Activated T-cell treated with anti-CD3 and anti-CD28 coated beads, Interleukin-2, amount 50 U/mL, for 24 hours (primary cell): ENCODE results near the gene NAALADL2.
"Not testable (repeated sequence)": the region's sequence is repeated elsewhere in the genome, so short reads cannot be mapped to it uniquely, and the experiment has no call there.

Experiments used
- DNase-seq: peaks from one replicate; pipeline ENCODE4 v3.0.0-alpha.2; 2020
- H3K27ac Mint-ChIP-seq: 2 replicates; pipeline ENCODE4 v1.8.0; 2020; ENCODE audit warnings: mild to moderate bottlenecking, mixed read lengths
- H3K27me3 Mint-ChIP-seq: 2 replicates; pipeline ENCODE4 v1.8.0; 2020; ENCODE audit warnings: mixed read lengths
- H3K36me3 Mint-ChIP-seq: 2 replicates; pipeline ENCODE4 v1.8.0; 2020; ENCODE audit warnings: low read depth, mixed read lengths
- H3K4me1 Mint-ChIP-seq: 2 replicates; pipeline ENCODE4 v1.8.0; 2020; ENCODE audit warnings: low read depth, mixed read lengths
- H3K4me3 Mint-ChIP-seq: 2 replicates; pipeline ENCODE4 v1.8.0; 2020; ENCODE audit warnings: mild to moderate bottlenecking, moderate library complexity, mixed read lengths
- H3K9me3 Mint-ChIP-seq: 2 replicates; pipeline ENCODE4 v1.8.0; 2020; ENCODE audit warnings: mixed read lengths

NAALADL2 gene

GRCh38 chr3:175411405-175411804 is 552.3 kb downstream of the NAALADL2 start:
- Mint-ChIP-seq H3K4me1 (no peaks in the 10 kb centered on the region), H3K27me3 (no peaks in the 10 kb centered on the region), H3K36me3 (no peaks in the 10 kb centered on the region), H3K27ac (no peak overlapping the region), H3K4me3 (no peak overlapping the region), H3K9me3 (no peaks in the 10 kb centered on the region)
- DNase-seq, result no peak

GRCh38 chr3:175411946-175412345 is 552.8 kb downstream of the NAALADL2 start:
- no peak overlapping the region for H3K27ac Mint-ChIP-seq
- no peaks in the 10 kb centered on the region for H3K27me3 Mint-ChIP-seq
- no peaks in the 10 kb centered on the region for H3K9me3 Mint-ChIP-seq
- DNase-seq, result no peak
- H3K4me3 Mint-ChIP-seq, result no peak overlapping the region
- no peaks in the 10 kb centered on the region for H3K36me3 Mint-ChIP-seq
- no peaks in the 10 kb centered on the region for H3K4me1 Mint-ChIP-seq

DNA sequence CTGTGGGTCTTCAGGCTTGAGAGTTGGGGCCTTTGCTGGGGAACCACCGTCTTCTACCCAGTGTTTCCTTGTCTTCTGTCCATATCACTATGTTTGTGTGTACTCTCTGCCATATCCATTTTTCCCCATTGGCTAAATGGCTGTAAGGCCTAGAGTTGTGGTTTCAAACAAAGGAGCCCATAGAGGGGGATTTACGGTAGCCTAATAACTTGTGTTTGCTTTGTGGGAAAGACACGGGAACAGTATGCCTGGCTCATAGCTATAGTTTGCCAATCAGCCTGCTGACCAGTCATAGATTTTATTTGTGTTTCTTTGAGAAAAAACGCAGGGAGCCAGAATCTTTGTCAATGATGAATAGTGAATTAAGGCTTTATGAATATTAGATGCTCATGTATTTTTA is 554.8 kb downstream of the NAALADL2 start:
- no peak overlapping the region for H3K4me3 Mint-ChIP-seq
- H3K9me3 Mint-ChIP-seq, result no peaks in the 10 kb centered on the region
- H3K4me1 Mint-ChIP-seq, result no peaks in the 10 kb centered on the region
- no peak overlapping the region for H3K27ac Mint-ChIP-seq
- no peaks in the 10 kb centered on the region for H3K27me3 Mint-ChIP-seq
- H3K36me3 Mint-ChIP-seq, result no peaks in the 10 kb centered on the region
- DNase-seq, result no peak

- no peaks in the 10 kb centered on the region for H3K9me3 Mint-ChIP-seq
- no peaks in the 10 kb centered on the region for H3K27me3 Mint-ChIP-seq
- H3K27ac Mint-ChIP-seq, result no peak overlapping the region
- H3K4me3 Mint-ChIP-seq, result no peak overlapping the region
- DNase-seq, result no peak
- no peaks in the 10 kb centered on the region for H3K4me1 Mint-ChIP-seq
- H3K36me3 Mint-ChIP-seq, result no peaks in the 10 kb centered on the region
These were observed 557.5 kb downstream of the NAALADL2 start for GRCh38 chr3:175416600-175416999.

GRCh38 chr3:175417426-175417825 is 558.3 kb downstream of the NAALADL2 start:
- no peaks in the 10 kb centered on the region for H3K9me3 Mint-ChIP-seq
- H3K4me3 Mint-ChIP-seq, result no peak overlapping the region
- no peak overlapping the region for H3K27ac Mint-ChIP-seq
- H3K4me1 Mint-ChIP-seq, result no peaks in the 10 kb centered on the region
- no peaks in the 10 kb centered on the region for H3K27me3 Mint-ChIP-seq
- H3K36me3 Mint-ChIP-seq, result no peaks in the 10 kb centered on the region
- no peak for DNase-seq

DNA sequence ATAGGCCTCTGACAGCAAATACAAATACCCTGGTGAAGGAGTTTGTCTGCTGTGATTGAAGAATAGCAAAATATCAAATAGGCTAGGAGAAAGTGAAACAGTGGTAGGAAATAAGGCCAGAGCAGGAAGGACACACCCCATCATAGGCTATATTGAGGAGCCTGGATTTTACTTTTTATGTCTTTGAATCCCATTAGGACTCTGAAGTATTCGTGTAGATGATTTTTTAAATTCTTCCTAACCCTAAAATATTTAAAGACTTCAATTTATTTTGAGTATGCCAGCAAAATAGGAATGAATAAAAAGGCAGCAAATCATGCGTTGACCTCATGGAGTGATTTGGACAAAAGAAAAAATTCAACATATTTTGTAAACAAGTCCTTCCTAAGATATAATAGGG is 562.8 kb downstream of the NAALADL2 start:
- Mint-ChIP-seq H3K9me3 (no peaks in the 10 kb centered on the region), H3K4me3 (no peak overlapping the region), H3K27ac (no peak overlapping the region), H3K27me3 (no peaks in the 10 kb centered on the region), H3K36me3 (no peaks in the 10 kb centered on the region), H3K4me1 (no peaks in the 10 kb centered on the region)
- no peak for DNase-seq

DNA sequence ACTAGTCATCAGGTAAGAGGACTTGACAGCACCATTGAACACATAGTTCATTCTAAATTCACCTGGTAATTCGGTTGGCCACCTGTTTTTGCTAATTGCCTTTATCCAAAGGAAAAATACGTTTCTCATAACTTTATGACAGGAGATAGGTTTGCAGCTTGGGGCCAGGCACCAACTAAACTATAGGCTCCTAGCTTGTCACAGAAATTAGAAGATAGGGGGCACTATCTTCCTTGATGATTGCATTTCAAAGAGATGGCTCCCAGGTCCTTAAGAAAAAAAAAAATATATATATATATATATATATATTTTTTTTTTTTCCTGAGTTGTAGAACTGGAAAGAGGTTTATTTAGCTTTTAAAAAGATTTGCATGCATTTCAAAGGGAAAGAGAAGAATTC is 563.6 kb downstream of the NAALADL2 start:
- no peak for DNase-seq
- Mint-ChIP-seq H3K27me3 (no peaks in the 10 kb centered on the region), H3K9me3 (no peaks in the 10 kb centered on the region), H3K4me3 (no peak overlapping the region), H3K36me3 (no peaks in the 10 kb centered on the region), H3K27ac (no peak overlapping the region), H3K4me1 (no peaks in the 10 kb centered on the region)

DNA sequence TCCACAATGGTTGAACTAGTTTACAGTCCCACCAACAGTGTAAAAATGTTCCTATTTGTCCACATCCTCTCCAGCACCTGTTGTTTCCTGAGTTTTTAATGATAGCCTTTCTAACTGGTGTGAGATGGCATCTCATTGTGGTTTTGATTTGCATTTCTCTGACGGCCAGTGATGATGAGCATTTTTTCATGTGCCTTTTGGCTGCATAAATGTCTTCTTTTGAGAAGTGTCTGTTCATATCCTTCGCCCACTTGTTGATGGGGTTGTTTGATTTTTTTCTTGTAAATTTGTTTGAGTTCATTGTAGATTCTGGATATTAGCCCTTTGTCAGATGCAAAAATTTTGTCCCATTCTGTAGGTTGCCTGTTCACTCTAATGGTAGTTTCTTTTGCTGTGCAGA is 564.7 kb downstream of the NAALADL2 start:
- H3K4me3 Mint-ChIP-seq, H3K27me3 Mint-ChIP-seq, H3K4me1 Mint-ChIP-seq, H3K9me3 Mint-ChIP-seq, H3K27ac Mint-ChIP-seq, DNase-seq, H3K36me3 Mint-ChIP-seq: not testable (repeated sequence)

DNA sequence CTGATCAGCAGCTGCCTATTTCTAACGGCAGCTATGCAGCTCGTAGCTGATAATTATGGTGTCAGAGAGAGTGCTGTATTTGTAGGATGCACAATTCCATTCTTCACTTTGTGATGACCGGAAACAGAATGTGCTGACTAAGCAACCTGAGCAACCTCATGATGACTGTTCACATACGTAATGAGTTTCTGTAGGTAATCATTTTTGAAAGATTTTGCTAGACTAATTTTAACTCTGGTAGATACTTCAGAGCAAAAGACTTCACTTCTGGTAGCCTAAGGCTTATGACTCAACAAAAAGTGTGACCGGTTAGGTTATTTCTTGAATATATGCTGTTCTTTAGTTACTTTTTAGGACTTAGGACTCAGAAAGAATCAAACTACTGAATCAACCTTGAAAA is 567.7 kb downstream of the NAALADL2 start:
- DNase-seq, result no peak
- H3K9me3 Mint-ChIP-seq, result no peaks in the 10 kb centered on the region
- H3K27me3 Mint-ChIP-seq, result no peaks in the 10 kb centered on the region
- no peaks in the 10 kb centered on the region for H3K4me1 Mint-ChIP-seq
- H3K27ac Mint-ChIP-seq, result no peak overlapping the region
- no peak overlapping the region for H3K4me3 Mint-ChIP-seq
- H3K36me3 Mint-ChIP-seq, result no peaks in the 10 kb centered on the region

DNA sequence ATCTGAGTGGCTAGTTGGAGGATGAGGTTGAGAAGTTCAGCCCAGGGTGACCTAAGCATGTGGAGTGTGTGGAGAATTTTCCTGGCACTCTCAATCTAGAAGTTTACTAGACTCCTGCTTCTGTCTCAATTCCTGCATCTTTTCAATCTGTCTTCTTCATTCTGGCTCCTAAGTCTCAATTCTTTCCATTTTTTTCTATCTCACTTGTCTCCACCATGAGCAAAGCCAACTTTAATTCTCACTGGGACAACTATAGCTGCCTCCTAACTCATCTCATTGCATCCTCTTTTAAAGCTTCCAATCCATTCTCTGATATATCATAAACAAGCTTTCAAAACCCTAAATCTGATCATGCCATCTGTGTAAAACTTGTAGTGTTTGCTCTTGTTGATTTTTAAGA is 569.3 kb downstream of the NAALADL2 start:
- Mint-ChIP-seq H3K4me1 (no peaks in the 10 kb centered on the region), H3K27me3 (no peaks in the 10 kb centered on the region), H3K36me3 (no peaks in the 10 kb centered on the region), H3K9me3 (no peaks in the 10 kb centered on the region), H3K27ac (no peak overlapping the region), H3K4me3 (no peak overlapping the region)
- DNase-seq, result no peak

DNA sequence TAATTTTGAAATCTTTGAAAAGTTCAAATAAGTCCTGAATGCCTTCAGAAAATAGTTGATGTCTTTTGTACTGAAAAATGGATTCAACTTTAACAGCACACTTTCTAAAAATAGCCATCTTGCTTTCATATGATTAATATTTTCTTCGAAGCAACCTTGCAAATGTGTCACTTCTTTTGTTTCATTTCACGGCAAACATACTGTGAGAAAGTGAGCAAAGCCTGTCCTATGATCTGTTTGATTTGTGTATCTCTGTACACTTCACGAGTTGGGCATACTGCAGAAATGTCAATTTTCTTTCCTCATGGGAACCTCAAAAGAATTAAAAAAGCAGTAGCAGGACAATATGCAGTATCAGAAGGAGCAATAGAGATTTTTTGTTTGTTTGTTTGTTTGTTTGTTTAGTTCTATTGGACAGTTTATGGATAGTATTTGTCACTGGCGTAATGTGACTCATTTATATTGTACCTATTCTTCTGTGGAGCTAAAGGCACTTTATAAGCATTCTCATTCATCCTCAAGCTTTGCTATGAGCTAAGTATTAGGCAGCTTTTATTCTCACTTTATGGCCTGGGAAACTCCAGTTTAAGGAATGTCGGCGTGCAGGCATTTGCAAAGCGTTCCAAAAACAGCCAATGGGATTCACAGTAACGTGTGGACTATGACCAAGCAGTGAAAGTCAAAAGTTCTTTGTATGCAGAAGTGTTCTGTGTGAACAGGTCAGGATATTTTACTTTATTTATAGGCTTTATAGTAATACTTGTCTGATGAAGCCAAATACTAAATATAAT is 572.0 kb downstream of the NAALADL2 start:
- H3K9me3 Mint-ChIP-seq, result no peaks in the 10 kb centered on the region
- H3K4me1 Mint-ChIP-seq, result no peaks in the 10 kb centered on the region
- no peak for DNase-seq
- no peak overlapping the region for H3K4me3 Mint-ChIP-seq
- no peaks in the 10 kb centered on the region for H3K27me3 Mint-ChIP-seq
- no peak overlapping the region for H3K27ac Mint-ChIP-seq
- H3K36me3 Mint-ChIP-seq, result no peaks in the 10 kb centered on the region

- no peak for DNase-seq
- Mint-ChIP-seq H3K4me1 (no peaks in the 10 kb centered on the region), H3K4me3 (no peak overlapping the region), H3K27ac (no peak overlapping the region), H3K36me3 (no peaks in the 10 kb centered on the region), H3K9me3 (no peaks in the 10 kb centered on the region), H3K27me3 (no peaks in the 10 kb centered on the region)
These were observed 573.4 kb downstream of the NAALADL2 start for GRCh38 chr3:175432376-175433025.

- H3K27me3 Mint-ChIP-seq, result no peaks in the 10 kb centered on the region
- H3K4me3 Mint-ChIP-seq, result no peak overlapping the region
- no peak overlapping the region for H3K27ac Mint-ChIP-seq
- H3K9me3 Mint-ChIP-seq, result no peaks in the 10 kb centered on the region
- H3K4me1 Mint-ChIP-seq, result no peaks in the 10 kb centered on the region
- no peaks in the 10 kb centered on the region for H3K36me3 Mint-ChIP-seq
- DNase-seq, result no peak
These were observed 574.0 kb downstream of the NAALADL2 start for GRCh38 chr3:175433026-175433674.

DNA sequence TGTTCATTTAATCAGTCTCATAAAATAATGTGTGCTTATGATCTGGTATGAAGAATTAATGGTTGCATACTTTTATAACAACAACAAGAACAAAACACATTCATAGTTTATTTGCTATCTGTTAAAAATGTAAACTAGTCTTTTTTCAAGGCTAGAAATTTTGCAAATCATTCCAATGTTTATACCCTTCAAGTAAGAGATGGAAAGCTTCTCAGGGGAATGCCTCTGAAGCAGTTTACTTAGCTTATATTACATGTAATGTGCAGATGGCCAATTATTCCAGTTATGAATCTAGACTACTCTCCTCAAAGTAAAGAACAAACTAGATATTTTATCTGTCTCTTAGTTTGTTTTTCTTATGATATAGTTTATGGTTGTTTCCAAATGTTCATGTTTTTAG is 575.4 kb downstream of the NAALADL2 start:
- Mint-ChIP-seq H3K9me3 (peaks cover 3% of the 10 kb centered on the region), H3K27ac (no peak overlapping the region), H3K4me1 (no peaks in the 10 kb centered on the region), H3K4me3 (no peak overlapping the region), H3K27me3 (no peaks in the 10 kb centered on the region), H3K36me3 (no peaks in the 10 kb centered on the region)
- no peak for DNase-seq

GRCh38 chr3:175443682-175444081 is 584.5 kb downstream of the NAALADL2 start:
- peaks cover 11% of the 10 kb centered on the region for H3K9me3 Mint-ChIP-seq
- H3K4me3 Mint-ChIP-seq, result no peak overlapping the region
- no peaks in the 10 kb centered on the region for H3K36me3 Mint-ChIP-seq
- no peak for DNase-seq
- no peaks in the 10 kb centered on the region for H3K4me1 Mint-ChIP-seq
- no peak overlapping the region for H3K27ac Mint-ChIP-seq
- H3K27me3 Mint-ChIP-seq, result no peaks in the 10 kb centered on the region
